Measurements from ENCODE around the gene LDHAL6A. TPM values are rescaled to one million over a fixed set of nuclear protein-coding genes. Genes with fewer than 3 reads are reported as not detected.

LDHAL6A gene
- polyA plus RNA-seq, 3 donors, result 1.00 to 1.3 (median 1.0) TPM

Other genes starting within 250 kb of the LDHAL6A start
- not detected for gene SAA4, start 219.1 kb upstream of the LDHAL6A start, polyA plus RNA-seq (ENCODE audit: insufficient read length in 3 of 3)
- under 1 TPM in 1 of 3 donors, not detected in 2; 0.30 TPM for gene SAA2, start 207.2 kb upstream of the LDHAL6A start, polyA plus RNA-seq (ENCODE audit: insufficient read length in 3 of 3)
- gene SAA1, start 189.6 kb upstream of the LDHAL6A start, polyA plus RNA-seq (ENCODE audit: insufficient read length in 3 of 3), result not detected
- gene HPS5, start 133.7 kb upstream of the LDHAL6A start, polyA plus RNA-seq (ENCODE audit: insufficient read length in 3 of 3), result 10 to 100 TPM; 22.6 to 24.6 (median 22.8) TPM
- 10 to 100 TPM; 49.3 to 61.0 (median 60.9) TPM for gene GTF2H1, start 133.3 kb upstream of the LDHAL6A start, polyA plus RNA-seq (ENCODE audit: insufficient read length in 3 of 3)
- 100 to 1,000 TPM; 314 to 512 (median 397) TPM for gene LDHA, start 61.3 kb upstream of the LDHAL6A start, polyA plus RNA-seq (ENCODE audit: insufficient read length in 3 of 3)
- gene LDHC, start 43.5 kb upstream of the LDHAL6A start, polyA plus RNA-seq (ENCODE audit: insufficient read length in 3 of 3), result 1 to 10 TPM in 1 of 3 donors, under 1 TPM in 2; 0.19 to 1.7 (median 0.94) TPM
- gene TSG101, start 71.1 kb downstream of the LDHAL6A start, polyA plus RNA-seq (ENCODE audit: insufficient read length in 3 of 3), result 100 to 1,000 TPM; 130 to 170 (median 153) TPM
- 10 to 100 TPM; 16.5 to 22.1 (median 21.5) TPM for gene UEVLD, start 132.9 kb downstream of the LDHAL6A start, polyA plus RNA-seq (ENCODE audit: insufficient read length in 3 of 3)
- 10 to 100 TPM in 1 of 3 donors, 1 to 10 TPM in 2; 7.5 to 14.6 (median 7.5) TPM for gene MISFA, start 143.9 kb downstream of the LDHAL6A start, polyA plus RNA-seq (ENCODE audit: insufficient read length in 3 of 3)
- 10 to 100 TPM; 25.0 to 30.4 (median 28.3) TPM for gene SPTY2D1, start 178.5 kb downstream of the LDHAL6A start, polyA plus RNA-seq (ENCODE audit: insufficient read length in 3 of 3)
- 1 to 10 TPM; 7.7 to 9.2 (median 8.5) TPM for gene TMEM86A, start 242.9 kb downstream of the LDHAL6A start, polyA plus RNA-seq (ENCODE audit: insufficient read length in 3 of 3)